SW 1271 (cell line): ENCODE data around the gene SF3B1.
"Not testable (repeated sequence)": the region's sequence is repeated elsewhere in the genome, so short reads cannot be mapped to it uniquely, and the experiment has no call there.

Experiments used
- DNase-seq, 2 experiments: peaks; one replicate each; lab custom pipeline; 2025; lab: John Stamatoyannopoulos, UW

The SF3B1 gene

GRCh38 chr2:197434541-197435513, at the start of gene SF3B1:
Gene SF3B1 (minus strand): TSS chr2:197435028. CDS start chr2:197434999, 29 bp downstream.
- peak; percentile 95 to 96 for DNase-seq

- DNase-seq = not testable (repeated sequence)
Observed at GRCh38 chr2:197484248-197484647, 49.4 kb upstream of the SF3B1 start.

GRCh38 chr2:197480165-197481036, 45.6 kb upstream of the SF3B1 start:
- DNase-seq = no peak

GRCh38 chr2:197477797-197478196, 43.0 kb upstream of the SF3B1 start:
- no peak for DNase-seq

- DNase-seq = no peak
Observed at GRCh38 chr2:197472166-197472565, 37.3 kb upstream of the SF3B1 start.

- DNase-seq = no peak
Observed at GRCh38 chr2:197464175-197464574, 29.3 kb upstream of the SF3B1 start.

GRCh38 chr2:197461057-197461456, 26.2 kb upstream of the SF3B1 start:
- DNase-seq = peak in 1 of 2 experiments; percentile 11

- no peak for DNase-seq
Observed at GRCh38 chr2:197460649-197461048, 25.8 kb upstream of the SF3B1 start.

GRCh38 chr2:197455428-197455827, 20.6 kb upstream of the SF3B1 start:
- no peak for DNase-seq

- DNase-seq = no peak
Observed at GRCh38 chr2:197454923-197455322, 20.1 kb upstream of the SF3B1 start.

GRCh38 chr2:197453914-197454398, 19.1 kb upstream of the SF3B1 start:
- peak in 1 of 2 experiments; percentile 85 for DNase-seq

- peak; percentile 98 to 99 for DNase-seq
Observed at GRCh38 chr2:197453123-197453913, 18.5 kb upstream of the SF3B1 start, which contains the start of gene COQ10B. Gene COQ10B (plus strand): TSS chr2:197453552. CDS start chr2:197453561, 9 bp downstream.

GRCh38 chr2:197452754-197453122, 17.9 kb upstream of the SF3B1 start:
- DNase-seq = no peak

GRCh38 chr2:197450935-197451358, 16.1 kb upstream of the SF3B1 start:
- DNase-seq = not testable (repeated sequence)

- no peak for DNase-seq
Observed at GRCh38 chr2:197450465-197450864, 15.6 kb upstream of the SF3B1 start.

GRCh38 chr2:197446844-197447243, 12.0 kb upstream of the SF3B1 start:
- DNase-seq = no peak

- DNase-seq = no peak
Observed at GRCh38 chr2:197445746-197446145, 10.9 kb upstream of the SF3B1 start.

GRCh38 chr2:197442857-197443256, 8.0 kb upstream of the SF3B1 start:
- no peak for DNase-seq

GRCh38 chr2:197437380-197437779, 2.6 kb upstream of the SF3B1 start:
- DNase-seq = no peak

GRCh38 chr2:197435598-197436420, 981 bp upstream of the SF3B1 start:
- DNase-seq = no peak
